K562 (cell line): ENCODE measurements around the gene PAFAH2. TPM values are rescaled to one million over a fixed set of nuclear protein-coding genes. Genes with fewer than 3 reads are reported as not detected.
A peak's percentile ranks its signal among the peaks of the same experiment; 100 is the strongest.

Experiments used
- CHD4 ChIP-seq: fragments of 200-600 bp; sonication (generic); IDR thresholded peaks from 3 replicates; pipeline ENCODE4 v1.6.1; 2012; ENCODE audit warnings: low read depth, mild to moderate bottlenecking, mixed read lengths, low read length, inconsistent platforms; ENCODE audit not compliant: insufficient read depth, insufficient replicate concordance, poor library complexity, severe bottlenecking
- CREM ChIP-seq: IDR thresholded peaks from 2 replicates; pipeline ENCODE4 v1.6.1; 2014; ENCODE audit warnings: antibody characterized with exemption, low read depth
- ELF1 ChIP-seq: fragments of 200-800 bp; sonication (Bioruptor generic); IDR thresholded peaks from 2 replicates; pipeline ENCODE4 v1.6.1; 2016; ENCODE audit warnings: missing genetic modification characterization, missing compliant biosample characterization
- EWSR1 ChIP-seq: fragments of 450-650 bp; IDR thresholded peaks from 2 replicates; pipeline ENCODE4 v1.6.1; 2018; ENCODE audit warnings: borderline replicate concordance, mild to moderate bottlenecking, low read depth, moderate library complexity; ENCODE audit not compliant: partially characterized antibody
- KLF1 ChIP-seq: fragments of 450-650 bp; IDR thresholded peaks from 2 replicates; pipeline ENCODE4 v1.6.1; 2016; ENCODE audit warnings: missing genetic modification characterization, missing compliant biosample characterization
- PHF20 ChIP-seq: fragments of 450-650 bp; IDR thresholded peaks from 2 replicates; pipeline ENCODE4 v1.6.1; 2018; ENCODE audit not compliant: partially characterized antibody
- RUNX1 ChIP-seq: sonication (generic); IDR thresholded peaks from 2 replicates; pipeline ENCODE4 v1.6.1; 2016; ENCODE audit warnings: antibody characterized with exemption, low read depth
- SMAD3 ChIP-seq: fragments of 450-650 bp; formaldehyde crosslinking; conservative IDR thresholded peaks from 2 replicates; pipeline ENCODE4 v1.4.0; 2020; ENCODE audit warnings: mild to moderate bottlenecking
- YY1 ChIP-seq, 3 experiments: IDR thresholded peaks; 2 replicates each; pipeline ENCODE4 v1.6.1; 2011; ENCODE audit warnings: low read length in 2 of 3, mild to moderate bottlenecking in 2 of 3, moderate library complexity in 2 of 3, borderline replicate concordance in 1 of 3, control low read depth in 1 of 3, low read depth in 1 of 3; ENCODE audit not compliant: insufficient read depth in 3 of 3, insufficient replicate concordance in 2 of 3, control insufficient read depth in 1 of 3, insufficient read length in 1 of 3; ENCODE audit errors: extremely low read depth in 1 of 3
- ZNF134 ChIP-seq: fragments of 250-450 bp; sonication (Bioruptor Pico); conservative IDR thresholded peaks from 2 replicates; pipeline ENCODE4 v1.4.0; 2020
- ZNF146 ChIP-seq: IDR thresholded peaks from one replicate; pipeline ENCODE4 v1.6.1; 2018; ENCODE audit warnings: missing compliant biosample characterization; ENCODE audit not compliant: unreplicated experiment
- ZNF224 ChIP-seq: sonication (generic); formaldehyde crosslinking; IDR thresholded peaks from 2 replicates; pipeline ENCODE4 v1.8.0; 2022; ENCODE audit warnings: mild to moderate bottlenecking, missing genetic modification reagents
- ZNF584 ChIP-seq: fragments of 200-800 bp; sonication (Bioruptor generic); IDR thresholded peaks from 2 replicates; pipeline ENCODE4 v1.6.1; 2016; ENCODE audit warnings: low read depth, mild to moderate bottlenecking, missing genetic modification characterization, missing compliant biosample characterization
- polyA plus RNA-seq, 8 experiments: library from polyadenylated mRNA; depleted of rRNA in 4 of 8; stranded (reverse) in 5 of 8; unstranded in 3 of 8; fragments of >200 nt; fragmentation: Nextera tagmentation in 2 of 8; fragmentation: Illumina TruSeq in 1 of 8; extraction: Ambion mirVana in 2 of 8; extraction: Trizol in 1 of 8; gene quantifications; 2 replicates each; pipeline versions ENCODE4 v1.2.1 to v1.2.3, GENCODE V29; 2011 to 2014; ENCODE audit warnings: inconsistent platforms in 1 of 8, missing spikeins in 1 of 8
- total RNA-seq, 7 experiments: library from RNA; depleted of rRNA in 6 of 7; stranded (reverse); fragments of >200 nt in 6 of 7; fragmentation: Illumina TruSeq in 2 of 7; extraction: Trizol in 2 of 7; gene quantifications; 2 replicates each; pipeline versions ENCODE4 v1.2.1 to v1.2.3, GENCODE V29; 2011 to 2021; ENCODE audit warnings: low replicate concordance in 1 of 7
- TF ChIP-seq, protein P1 (sequence below): fragments of 250-450 bp; sonication (Bioruptor Pico); IDR thresholded peaks from 2 replicates; pipeline ENCODE4 v1.5.0; 2021
- TF ChIP-seq, protein P2 (sequence below), 2 experiments: fragments of 450-650 bp in 1 of 2; sonication (generic) in 1 of 2; formaldehyde crosslinking in 1 of 2; IDR thresholded peaks in 1 of 2; conservative IDR thresholded peaks in 1 of 2; 2 replicates each; pipeline versions ENCODE4 v1.6.1 to v1.8.1; 2016 to 2023; ENCODE audit warnings: mild to moderate bottlenecking in 2 of 2, moderate library complexity in 2 of 2, inconsistent platforms in 1 of 2, missing genetic modification reagents in 1 of 2
- TF ChIP-seq, protein P3 (sequence below): fragments of 200-800 bp; sonication (Bioruptor generic); IDR thresholded peaks from 2 replicates; pipeline ENCODE4 v1.6.1; 2016; ENCODE audit warnings: missing genetic modification characterization, missing compliant biosample characterization
- TF ChIP-seq, protein P4 (sequence below): IDR thresholded peaks from 2 replicates; pipeline ENCODE4 v1.6.1; 2011; ENCODE audit not compliant: insufficient read length; ENCODE audit errors: extremely low read depth

Gene PAFAH2
- total and polyA plus RNA-seq, 9 of the 15 experiments (the other 6 are each of a cell fraction or from before 2014, with no cell fraction given) = 4.2 to 10.9 (median 6.8) TPM

DNA sequence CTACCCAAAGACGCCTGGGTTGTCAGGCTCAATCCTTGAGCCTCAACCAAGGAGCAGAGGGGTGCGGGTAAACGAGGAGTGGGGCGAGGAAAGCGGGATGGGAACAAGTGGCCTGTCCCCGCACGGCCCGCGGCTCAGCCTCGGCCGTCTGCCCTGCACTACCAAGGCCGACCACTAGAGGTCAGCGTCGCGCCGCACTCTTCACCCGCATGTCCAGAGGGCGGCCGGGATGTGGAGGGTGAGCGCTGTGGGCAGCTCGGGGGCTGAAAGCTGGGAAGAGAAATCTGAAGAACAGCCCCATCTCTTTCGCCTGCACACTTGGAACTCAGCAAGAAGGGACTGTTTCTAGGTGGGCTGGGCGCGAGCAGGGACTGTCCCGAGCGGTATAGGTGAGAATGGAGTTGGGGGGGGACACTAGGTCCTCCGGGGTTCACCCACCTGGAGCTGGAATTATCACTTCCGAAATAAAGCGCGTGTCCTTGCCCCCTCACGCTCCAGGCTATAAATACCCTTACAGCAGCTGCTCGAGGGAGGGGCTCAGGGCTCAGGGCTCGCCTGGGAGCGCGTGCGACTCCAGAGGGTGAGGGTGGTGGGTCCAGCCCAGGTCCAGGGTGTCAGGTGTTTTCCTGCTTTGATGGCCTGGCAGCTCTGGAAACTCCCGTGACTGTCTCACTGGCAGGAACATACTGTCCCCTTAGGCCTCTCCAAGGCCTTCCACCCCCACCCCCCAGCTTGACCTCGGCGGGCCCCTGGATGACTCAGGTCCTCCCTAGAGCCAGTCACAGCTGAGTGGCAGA, 38.3 kb upstream of the PAFAH2 start (continued):
- no peak for TF ChIP-seq CHD4
- no peak for TF ChIP-seq KLF1 (tag)
- 0 out of 2 replicates have a peak, but pooled peaks have one; percentile 40 for TF ChIP-seq RUNX1
- no peak for TF ChIP-seq SMAD3 (CRISPR knock-in tag)
- TF ChIP-seq EWSR1 = no peak
- TF ChIP-seq, protein P1, sequence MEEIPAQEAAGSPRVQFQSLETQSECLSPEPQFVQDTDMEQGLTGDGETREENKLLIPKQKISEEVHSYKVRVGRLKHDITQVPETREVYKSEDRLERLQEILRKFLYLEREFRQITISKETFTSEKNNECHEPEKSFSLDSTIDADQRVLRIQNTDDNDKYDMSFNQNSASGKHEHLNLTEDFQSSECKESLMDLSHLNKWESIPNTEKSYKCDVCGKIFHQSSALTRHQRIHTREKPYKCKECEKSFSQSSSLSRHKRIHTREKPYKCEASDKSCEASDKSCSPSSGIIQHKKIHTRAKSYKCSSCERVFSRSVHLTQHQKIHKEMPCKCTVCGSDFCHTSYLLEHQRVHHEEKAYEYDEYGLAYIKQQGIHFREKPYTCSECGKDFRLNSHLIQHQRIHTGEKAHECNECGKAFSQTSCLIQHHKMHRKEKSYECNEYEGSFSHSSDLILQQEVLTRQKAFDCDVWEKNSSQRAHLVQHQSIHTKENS (CRISPR knock-in tag) = no peak
- TF ChIP-seq ELF1 (tag) = no peak
- no peak for TF ChIP-seq PHF20
- TF ChIP-seq ZNF146 (CRISPR knock-in tag) = no peak
- TF ChIP-seq ZNF134 (CRISPR knock-in tag) = no peak
- peak in 2 of 3 experiments; percentile 7 to 54 for TF ChIP-seq YY1 (IDR thresholded peaks at IDR 0.05; ENCODE audit: borderline replicate concordance in 1 of 3, control insufficient read depth in 1 of 3, extremely low read depth in 1 of 3, insufficient read depth in 3 of 3, insufficient read length in 1 of 3, insufficient replicate concordance in 2 of 3, low read depth in 1 of 3, low read length in 2 of 3)
- TF ChIP-seq, protein P2, sequence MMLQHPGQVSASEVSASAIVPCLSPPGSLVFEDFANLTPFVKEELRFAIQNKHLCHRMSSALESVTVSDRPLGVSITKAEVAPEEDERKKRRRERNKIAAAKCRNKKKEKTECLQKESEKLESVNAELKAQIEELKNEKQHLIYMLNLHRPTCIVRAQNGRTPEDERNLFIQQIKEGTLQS (IDR thresholded peaks at IDR 0.05) = peak; percentile 81
- TF ChIP-seq, protein P2 (CRISPR knock-in tag; conservative IDR thresholded peaks at IDR 0.05) = 0 out of 2 replicates have a peak, but pooled peaks have one; percentile 25
- no peak for TF ChIP-seq ZNF584 (CRISPR knock-in tag)
- peak; percentile 60 for TF ChIP-seq CREM
- TF ChIP-seq, protein P3, sequence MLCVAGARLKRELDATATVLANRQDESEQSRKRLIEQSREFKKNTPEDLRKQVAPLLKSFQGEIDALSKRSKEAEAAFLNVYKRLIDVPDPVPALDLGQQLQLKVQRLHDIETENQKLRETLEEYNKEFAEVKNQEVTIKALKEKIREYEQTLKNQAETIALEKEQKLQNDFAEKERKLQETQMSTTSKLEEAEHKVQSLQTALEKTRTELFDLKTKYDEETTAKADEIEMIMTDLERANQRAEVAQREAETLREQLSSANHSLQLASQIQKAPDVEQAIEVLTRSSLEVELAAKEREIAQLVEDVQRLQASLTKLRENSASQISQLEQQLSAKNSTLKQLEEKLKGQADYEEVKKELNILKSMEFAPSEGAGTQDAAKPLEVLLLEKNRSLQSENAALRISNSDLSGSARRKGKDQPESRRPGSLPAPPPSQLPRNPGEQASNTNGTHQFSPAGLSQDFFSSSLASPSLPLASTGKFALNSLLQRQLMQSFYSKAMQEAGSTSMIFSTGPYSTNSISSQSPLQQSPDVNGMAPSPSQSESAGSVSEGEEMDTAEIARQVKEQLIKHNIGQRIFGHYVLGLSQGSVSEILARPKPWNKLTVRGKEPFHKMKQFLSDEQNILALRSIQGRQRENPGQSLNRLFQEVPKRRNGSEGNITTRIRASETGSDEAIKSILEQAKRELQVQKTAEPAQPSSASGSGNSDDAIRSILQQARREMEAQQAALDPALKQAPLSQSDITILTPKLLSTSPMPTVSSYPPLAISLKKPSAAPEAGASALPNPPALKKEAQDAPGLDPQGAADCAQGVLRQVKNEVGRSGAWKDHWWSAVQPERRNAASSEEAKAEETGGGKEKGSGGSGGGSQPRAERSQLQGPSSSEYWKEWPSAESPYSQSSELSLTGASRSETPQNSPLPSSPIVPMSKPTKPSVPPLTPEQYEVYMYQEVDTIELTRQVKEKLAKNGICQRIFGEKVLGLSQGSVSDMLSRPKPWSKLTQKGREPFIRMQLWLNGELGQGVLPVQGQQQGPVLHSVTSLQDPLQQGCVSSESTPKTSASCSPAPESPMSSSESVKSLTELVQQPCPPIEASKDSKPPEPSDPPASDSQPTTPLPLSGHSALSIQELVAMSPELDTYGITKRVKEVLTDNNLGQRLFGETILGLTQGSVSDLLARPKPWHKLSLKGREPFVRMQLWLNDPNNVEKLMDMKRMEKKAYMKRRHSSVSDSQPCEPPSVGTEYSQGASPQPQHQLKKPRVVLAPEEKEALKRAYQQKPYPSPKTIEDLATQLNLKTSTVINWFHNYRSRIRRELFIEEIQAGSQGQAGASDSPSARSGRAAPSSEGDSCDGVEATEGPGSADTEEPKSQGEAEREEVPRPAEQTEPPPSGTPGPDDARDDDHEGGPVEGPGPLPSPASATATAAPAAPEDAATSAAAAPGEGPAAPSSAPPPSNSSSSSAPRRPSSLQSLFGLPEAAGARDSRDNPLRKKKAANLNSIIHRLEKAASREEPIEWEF (CRISPR knock-in tag) = no peak
- TF ChIP-seq ZNF224 = no peak
- TF ChIP-seq, protein P4, sequence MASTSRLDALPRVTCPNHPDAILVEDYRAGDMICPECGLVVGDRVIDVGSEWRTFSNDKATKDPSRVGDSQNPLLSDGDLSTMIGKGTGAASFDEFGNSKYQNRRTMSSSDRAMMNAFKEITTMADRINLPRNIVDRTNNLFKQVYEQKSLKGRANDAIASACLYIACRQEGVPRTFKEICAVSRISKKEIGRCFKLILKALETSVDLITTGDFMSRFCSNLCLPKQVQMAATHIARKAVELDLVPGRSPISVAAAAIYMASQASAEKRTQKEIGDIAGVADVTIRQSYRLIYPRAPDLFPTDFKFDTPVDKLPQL = no peak
